ENCODE data around the gene MOGAT1.
A peak's percentile ranks its signal among the peaks of the same experiment; 100 is the strongest.

The MOGAT1 gene

DNA sequence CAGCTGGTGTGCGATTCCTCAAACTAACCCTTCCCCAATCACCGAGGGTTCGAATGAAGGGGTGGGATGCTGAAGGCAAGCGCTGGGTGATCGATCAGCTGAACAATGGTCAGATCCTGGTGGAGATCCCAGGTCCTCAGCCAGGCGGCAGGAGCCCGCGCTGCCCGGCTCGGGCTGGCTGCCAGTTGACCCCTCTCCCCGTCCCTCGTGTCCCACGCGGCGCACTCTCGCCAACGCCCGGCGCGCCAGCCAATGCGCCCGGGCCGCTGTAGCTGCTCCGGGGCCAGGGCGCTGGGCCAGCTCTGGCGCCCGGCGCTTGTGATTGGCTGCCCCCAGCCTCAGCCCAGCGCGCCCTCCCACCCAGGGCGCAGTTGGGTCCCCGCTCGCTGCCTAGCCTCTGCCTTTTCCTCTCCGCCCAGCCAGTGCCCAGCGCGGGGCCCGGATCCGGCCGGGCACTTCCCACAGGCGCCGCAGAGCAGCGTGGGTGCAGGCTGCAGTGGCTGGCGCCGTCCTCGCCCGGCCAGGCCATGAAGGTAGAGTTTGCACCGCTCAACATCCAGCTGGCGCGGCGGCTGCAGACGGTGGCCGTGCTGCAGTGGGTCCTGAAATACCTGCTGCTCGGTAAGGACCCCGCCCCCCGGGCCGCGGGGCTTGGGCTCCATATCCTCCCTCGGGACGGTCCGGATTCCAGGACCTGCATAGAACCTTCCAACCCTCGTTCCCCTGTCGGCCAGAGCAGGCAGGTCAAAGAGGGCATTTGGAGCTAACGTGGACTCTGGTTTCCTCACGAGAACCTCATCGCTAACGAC is at the start of gene MOGAT1:
MOGAT1 (plus strand) TSS at position 400 of the 809 bp plus-strand sequence; CDS start at position 528, 128 bp downstream.
- DNase-seq = peak; percentile 4

- DNase-seq = no peak
These were observed 49.6 kb upstream of the MOGAT1 start for GRCh38 chr2:222621893-222622292.

DNA sequence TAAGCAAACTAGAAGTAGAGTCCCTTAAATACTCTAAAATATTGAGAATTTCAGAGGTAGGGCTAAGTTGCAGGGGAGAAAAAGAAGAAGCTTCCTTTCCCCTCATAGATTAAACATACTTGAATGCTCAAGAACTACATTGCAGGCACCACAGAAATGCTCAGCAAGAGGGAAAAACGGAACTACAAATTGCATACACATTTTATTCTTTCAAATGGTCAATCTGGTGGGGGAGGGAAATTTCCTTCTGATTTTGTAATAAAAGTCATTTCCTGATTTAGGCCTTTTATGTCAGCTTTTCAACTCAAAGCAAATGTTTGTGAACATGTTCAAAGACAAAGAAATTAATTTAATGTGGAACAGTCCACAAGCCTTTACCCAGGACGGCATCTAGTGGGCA is 48.5 kb upstream of the MOGAT1 start:
- DNase-seq = no peak

GRCh38 chr2:222623756-222624309 is 47.6 kb upstream of the MOGAT1 start:
- no peak for DNase-seq

- DNase-seq = no peak
These were observed 43.7 kb upstream of the MOGAT1 start for GRCh38 chr2:222627764-222628163.

- no peak for DNase-seq
These were observed 36.2 kb upstream of the MOGAT1 start for GRCh38 chr2:222635295-222635694.

- DNase-seq = no peak
These were observed 34.4 kb upstream of the MOGAT1 start for GRCh38 chr2:222637067-222637466.

GRCh38 chr2:222641336-222641735 is 30.1 kb upstream of the MOGAT1 start:
- DNase-seq = no peak

DNA sequence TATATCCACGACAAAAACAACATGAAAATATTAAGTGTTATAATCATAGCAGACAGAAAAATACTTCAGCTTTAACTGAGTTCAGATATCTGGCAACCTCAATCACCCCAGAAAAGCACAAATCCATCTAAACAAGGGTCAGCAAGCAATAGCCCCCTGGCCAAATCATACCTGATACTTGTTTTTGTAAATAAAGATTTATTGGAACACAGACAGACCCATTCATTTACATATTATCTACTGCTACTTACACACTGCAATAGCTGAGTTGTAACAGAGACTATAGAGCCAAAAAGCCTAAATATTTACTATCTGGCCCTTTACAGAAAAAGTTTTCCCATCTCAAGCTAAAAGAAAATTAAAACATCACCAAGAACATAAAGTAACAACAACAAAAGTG is 28.3 kb upstream of the MOGAT1 start:
- no peak for DNase-seq

GRCh38 chr2:222646008-222646407 is 25.4 kb upstream of the MOGAT1 start:
- DNase-seq = no peak

GRCh38 chr2:222649801-222650200 is 21.7 kb upstream of the MOGAT1 start:
- no peak for DNase-seq

- no peak for DNase-seq
These were observed 19.6 kb upstream of the MOGAT1 start for GRCh38 chr2:222651718-222652418.

DNA sequence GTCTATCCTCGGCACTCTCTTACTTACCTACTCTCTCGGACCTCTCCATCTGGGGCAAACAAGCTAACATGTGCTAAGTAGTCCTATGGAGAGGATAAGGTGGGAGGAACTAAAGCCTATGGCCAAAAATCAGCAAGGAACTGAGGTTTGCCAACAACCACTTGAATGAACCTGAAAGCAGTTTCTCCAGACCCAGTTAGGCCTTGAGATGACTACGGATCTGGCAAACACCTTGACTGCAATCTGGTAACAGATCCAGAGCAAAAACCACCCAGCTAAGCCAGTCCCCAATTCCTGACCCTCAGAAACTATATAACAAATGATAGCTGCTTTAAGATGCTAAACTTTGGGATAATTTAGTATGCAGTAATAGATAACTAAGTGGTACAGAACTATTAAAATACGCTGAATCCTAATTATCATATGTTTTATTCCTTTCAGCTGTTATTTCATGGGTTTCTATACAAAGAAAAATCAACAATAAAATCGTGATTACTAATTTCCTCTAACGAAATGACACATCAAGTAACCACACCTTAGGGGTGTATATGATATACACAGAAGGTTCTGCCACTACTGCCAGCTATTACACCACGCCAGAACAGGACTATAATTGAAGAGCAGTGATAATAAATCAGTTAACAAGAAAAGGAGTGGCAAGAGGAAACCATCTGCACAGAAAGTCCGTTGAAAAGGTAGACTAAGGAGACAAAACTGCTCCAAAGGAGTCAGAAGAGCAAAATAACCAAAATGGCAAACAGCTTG is 18.8 kb upstream of the MOGAT1 start:
- DNase-seq = no peak

GRCh38 chr2:222653280-222653679 is 18.2 kb upstream of the MOGAT1 start:
- peak; percentile 37 for DNase-seq

GRCh38 chr2:222655787-222656525 is 15.5 kb upstream of the MOGAT1 start, which contains the start of gene FARSB:
TSS of gene FARSB (minus strand) at chr2:222656092. CDS start at chr2:222656073, 19 bp downstream.
- DNase-seq = peak; percentile 93

- DNase-seq = no peak
These were observed 14.7 kb upstream of the MOGAT1 start for GRCh38 chr2:222656526-222657446.

GRCh38 chr2:222663479-222663878 is 8.0 kb upstream of the MOGAT1 start:
- DNase-seq = no peak

- DNase-seq = no peak
These were observed 2.8 kb upstream of the MOGAT1 start for GRCh38 chr2:222668494-222669154.

DNA sequence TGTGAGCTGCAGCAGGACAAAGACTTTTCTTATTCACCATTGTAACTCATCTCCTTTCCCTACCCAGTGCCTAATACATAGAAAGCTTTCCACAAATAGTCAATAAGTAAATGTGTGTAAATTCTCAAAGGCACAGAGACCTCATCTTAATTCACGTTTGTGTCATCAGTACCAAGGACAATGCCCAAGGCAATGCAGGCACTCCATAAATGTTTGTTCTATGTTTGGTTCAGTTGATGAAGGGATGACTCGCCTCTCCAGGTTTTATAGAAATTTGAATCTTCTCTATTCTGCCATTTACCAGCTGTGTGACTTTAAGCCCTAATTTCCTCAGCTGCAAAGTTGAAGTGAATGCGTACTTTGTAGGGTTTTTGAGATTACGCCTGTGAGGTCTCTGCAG is 2.1 kb upstream of the MOGAT1 start:
- DNase-seq = no peak

DNA sequence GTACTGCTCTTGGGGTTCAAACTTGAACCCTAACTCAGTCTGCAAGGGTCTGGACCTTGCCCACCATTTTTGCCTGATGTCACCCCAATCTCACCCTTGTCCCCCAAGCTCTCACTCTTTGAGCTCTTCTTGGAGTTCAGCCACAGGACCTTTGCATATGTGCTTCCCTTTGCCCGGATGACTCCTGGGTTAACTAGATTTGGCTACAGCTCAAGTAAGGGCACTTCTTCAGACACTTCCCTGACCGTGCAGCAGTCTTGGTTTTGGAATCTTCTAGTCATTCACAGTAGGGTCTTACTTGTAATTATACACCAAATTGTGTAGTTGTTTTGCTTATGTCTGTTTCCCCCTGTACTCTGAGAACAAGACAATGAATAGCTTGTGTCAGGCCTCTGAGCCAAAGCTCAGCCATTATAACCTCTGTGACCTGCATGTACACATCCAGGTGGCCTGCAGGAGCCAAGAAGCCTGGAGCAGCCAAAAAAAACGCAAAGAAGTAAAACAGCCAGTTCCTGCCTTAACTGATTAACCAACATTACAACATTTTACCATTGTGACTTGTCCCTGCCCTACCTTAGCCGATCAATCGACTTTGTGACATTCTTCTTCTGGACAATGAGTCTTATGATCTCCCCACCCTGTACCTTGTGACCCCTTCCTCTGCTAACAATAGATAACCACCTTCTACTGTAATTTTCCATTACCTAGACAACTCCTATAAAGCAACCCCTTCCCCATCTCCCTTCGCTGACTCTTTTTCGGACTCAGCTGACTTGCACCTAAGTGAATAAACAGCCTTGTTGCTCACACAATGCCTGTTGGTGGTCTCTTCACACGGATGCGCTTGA is 1.0 kb upstream of the MOGAT1 start:
- DNase-seq = no peak
